KMS-11 (cell line): ENCODE data around the gene PLB1.

Experiments used
- H2AFZ ChIP-seq: fragments of 200-600 bp; sonication (generic); 2 replicates; pipeline ENCODE4 v1.6.1; 2016; ENCODE audit warnings: antibody characterized with exemption, mixed run types, low read depth
- H3K27ac ChIP-seq: fragments of 200-600 bp; sonication (generic); 2 replicates; pipeline ENCODE4 v1.6.1; 2016; ENCODE audit warnings: mild to moderate bottlenecking, mixed run types
- H3K27me3 ChIP-seq: fragments of 200-600 bp; sonication (generic); 2 replicates; pipeline ENCODE4 v1.6.1; 2017; ENCODE audit warnings: mild to moderate bottlenecking, low read depth, mixed run types, moderate library complexity; ENCODE audit not compliant: insufficient read depth
- H3K36me3 ChIP-seq: fragments of 200-600 bp; sonication (generic); 2 replicates; pipeline ENCODE4 v1.6.1; 2017; ENCODE audit warnings: mild to moderate bottlenecking, mixed run types; ENCODE audit not compliant: insufficient read depth
- H3K4me1 ChIP-seq: fragments of 200-600 bp; sonication (generic); 2 replicates; pipeline ENCODE4 v1.6.1; 2016; ENCODE audit warnings: mild to moderate bottlenecking, low read depth, mixed run types; ENCODE audit not compliant: poor library complexity, severe bottlenecking
- H3K4me2 ChIP-seq: fragments of 200-600 bp; sonication (generic); 2 replicates; pipeline ENCODE4 v1.7.0; 2016; ENCODE audit warnings: mild to moderate bottlenecking, mixed run types
- H3K4me3 ChIP-seq: fragments of 200-600 bp; sonication (generic); IDR thresholded peaks from 2 replicates; pipeline ENCODE4 v1.6.1; 2017; ENCODE audit warnings: low read depth, low read length, mixed read lengths; ENCODE audit not compliant: insufficient read depth
- H3K79me2 ChIP-seq: fragments of 200-600 bp; sonication (generic); 2 replicates; pipeline ENCODE4 v1.6.1; 2016; ENCODE audit warnings: low read depth, mixed run types; ENCODE audit not compliant: insufficient read depth
- H3K9ac ChIP-seq: fragments of 200-600 bp; sonication (generic); 2 replicates; pipeline ENCODE4 v1.6.1; 2016; ENCODE audit warnings: mild to moderate bottlenecking, mixed run types
- H4K20me1 ChIP-seq: fragments of 200-600 bp; sonication (generic); 2 replicates; pipeline ENCODE4 v1.6.1; 2016; ENCODE audit warnings: mild to moderate bottlenecking, mixed run types; ENCODE audit not compliant: insufficient read depth
- CTCF ChIP-seq: fragments of 200-600 bp; sonication (generic); conservative IDR thresholded peaks from 2 replicates; pipeline ENCODE4 v1.6.1; 2017; ENCODE audit warnings: low read depth, mild to moderate bottlenecking, antibody characterized with exemption, low read length, moderate library complexity, mixed read lengths

The PLB1 gene

GRCh38 chr2:28633204-28633603 is 137.3 kb downstream of the PLB1 start:
- no peak overlapping the region for H3K4me3 ChIP-seq
- no peaks in the 10 kb centered on the region for H3K36me3 ChIP-seq
- no peaks in the 10 kb centered on the region for H3K27me3 ChIP-seq
- no peaks in the 10 kb centered on the region for H4K20me1 ChIP-seq
- H3K79me2 ChIP-seq = no peaks in the 10 kb centered on the region
- H3K4me2 ChIP-seq = no peak overlapping the region
- no peak overlapping the region for H3K27ac ChIP-seq
- no peak for TF ChIP-seq CTCF
- H2AFZ ChIP-seq = no peak overlapping the region
- H3K9ac ChIP-seq = no peak overlapping the region
- H3K4me1 ChIP-seq = no peaks in the 10 kb centered on the region

- Histone ChIP-seq H3K27ac (no peak overlapping the region), H3K4me1 (no peaks in the 10 kb centered on the region), H3K4me2 (no peak overlapping the region), H3K4me3 (no peak overlapping the region), H3K36me3 (no peaks in the 10 kb centered on the region), H3K27me3 (no peaks in the 10 kb centered on the region), H2AFZ (no peak overlapping the region), H3K79me2 (no peaks in the 10 kb centered on the region), H3K9ac (no peak overlapping the region), H4K20me1 (no peaks in the 10 kb centered on the region)
- no peak for TF ChIP-seq CTCF
Measured at GRCh38 chr2:28633746-28634145, 137.9 kb downstream of the PLB1 start.

GRCh38 chr2:28635191-28635611 is 139.3 kb downstream of the PLB1 start:
- TF ChIP-seq CTCF = no peak
- no peak overlapping the region for H3K4me2 ChIP-seq
- H3K36me3 ChIP-seq = no peaks in the 10 kb centered on the region
- H4K20me1 ChIP-seq = no peaks in the 10 kb centered on the region
- no peak overlapping the region for H3K4me3 ChIP-seq
- H3K9ac ChIP-seq = no peak overlapping the region
- no peaks in the 10 kb centered on the region for H3K79me2 ChIP-seq
- H3K27me3 ChIP-seq = no peaks in the 10 kb centered on the region
- no peak overlapping the region for H3K27ac ChIP-seq
- H2AFZ ChIP-seq = no peak overlapping the region
- peaks cover 5% of the 10 kb centered on the region for H3K4me1 ChIP-seq

GRCh38 chr2:28636491-28636890 is 140.6 kb downstream of the PLB1 start:
- Histone ChIP-seq H3K9ac (no peak overlapping the region), H3K4me3 (no peak overlapping the region), H3K4me1 (peaks cover 5% of the 10 kb centered on the region), H4K20me1 (no peaks in the 10 kb centered on the region), H3K79me2 (no peaks in the 10 kb centered on the region), H3K27ac (no peak overlapping the region), H2AFZ (no peak overlapping the region), H3K4me2 (no peak overlapping the region), H3K27me3 (no peaks in the 10 kb centered on the region), H3K36me3 (no peaks in the 10 kb centered on the region)
- no peak for TF ChIP-seq CTCF
